Astrocyte (in vitro differentiated cells and primary cell): Measurements from ENCODE around the gene LASP1NB.

Source experiments
- DNase-seq: peaks from one replicate; pipeline ENCODE4 v3.0.0-alpha.2; 2010; ENCODE audit warnings: low read depth
- FAIRE-seq: peaks from 2 replicates; lab custom pipeline; 2011; peaks lifted over from hg19 to GRCh38; lab: Jason Lieb, UNC
- H2AFZ ChIP-seq: 2 replicates; pipeline ENCODE4 v1.6.0; 2012; ENCODE audit warnings: low read depth, low read length, inconsistent platforms
- H3K27ac ChIP-seq: 2 replicates; pipeline ENCODE4 v1.5.1; 2011; ENCODE audit warnings: low read depth, low read length, inconsistent platforms
- H3K27me3 ChIP-seq: 2 replicates; pipeline ENCODE4 v1.6.0; 2011; ENCODE audit warnings: low read length, inconsistent platforms; ENCODE audit not compliant: insufficient read depth
- H3K36me3 ChIP-seq: 2 replicates; pipeline ENCODE4 v1.5.1; 2011; ENCODE audit warnings: low read length, inconsistent platforms; ENCODE audit not compliant: insufficient read depth
- H3K4me1 ChIP-seq: 2 replicates; pipeline ENCODE4 v1.5.1; 2011; ENCODE audit warnings: low read length, inconsistent platforms; ENCODE audit not compliant: insufficient read depth
- H3K4me2 ChIP-seq: 2 replicates; pipeline ENCODE4 v1.6.0; 2012; ENCODE audit warnings: low read length, inconsistent platforms
- H3K4me3 ChIP-seq: 2 replicates; pipeline ENCODE4 v1.5.1; 2011; ENCODE audit warnings: low read depth, mild to moderate bottlenecking, low read length, inconsistent platforms; ENCODE audit not compliant: insufficient read depth
- H3K79me2 ChIP-seq: 2 replicates; pipeline ENCODE4 v1.6.0; 2012; ENCODE audit warnings: mild to moderate bottlenecking, low read length, inconsistent platforms; ENCODE audit not compliant: insufficient read depth
- H3K9ac ChIP-seq: 2 replicates; pipeline ENCODE4 v1.6.0; 2012; ENCODE audit warnings: mild to moderate bottlenecking, low read length, inconsistent platforms
- H3K9me3 ChIP-seq: 2 replicates; pipeline ENCODE4 v1.5.1; 2012; ENCODE audit warnings: low read depth, mild to moderate bottlenecking, low read length, inconsistent platforms; ENCODE audit not compliant: insufficient read depth
- H4K20me1 ChIP-seq: 2 replicates; pipeline ENCODE4 v1.6.0; 2012; ENCODE audit warnings: low read length, inconsistent platforms; ENCODE audit not compliant: insufficient read depth
- H3K27ac Mint-ChIP-seq: one replicate; pipeline ENCODE4 v1.8.0; 2021; ENCODE audit warnings: mild to moderate bottlenecking, mixed read lengths; ENCODE audit not compliant: unreplicated experiment
- H3K27me3 Mint-ChIP-seq: one replicate; pipeline ENCODE4 v1.8.0; 2021; ENCODE audit warnings: low read depth, mixed read lengths; ENCODE audit not compliant: unreplicated experiment
- H3K36me3 Mint-ChIP-seq: one replicate; pipeline ENCODE4 v1.8.0; 2021; ENCODE audit warnings: low read depth, mixed read lengths; ENCODE audit not compliant: unreplicated experiment
- H3K4me1 Mint-ChIP-seq: one replicate; pipeline ENCODE4 v1.8.0; 2021; ENCODE audit warnings: low read depth, mixed read lengths; ENCODE audit not compliant: unreplicated experiment
- H3K4me3 Mint-ChIP-seq: one replicate; pipeline ENCODE4 v1.8.0; 2021; ENCODE audit warnings: mild to moderate bottlenecking, moderate library complexity, mixed read lengths; ENCODE audit not compliant: unreplicated experiment
- H3K9me3 Mint-ChIP-seq: one replicate; pipeline ENCODE4 v1.8.0; 2021; ENCODE audit warnings: mild to moderate bottlenecking, mixed read lengths; ENCODE audit not compliant: unreplicated experiment
- CTCF ChIP-seq: IDR thresholded peaks from 2 replicates; pipeline ENCODE4 v1.5.1; 2011; ENCODE audit warnings: low read depth, mild to moderate bottlenecking, inconsistent platforms, low read length, moderate library complexity; ENCODE audit not compliant: insufficient read depth
- EZH2 ChIP-seq: IDR thresholded peaks from 2 replicates; pipeline ENCODE4 v1.6.1; 2012; ENCODE audit warnings: mild to moderate bottlenecking, low read length, inconsistent platforms; ENCODE audit not compliant: insufficient read depth

Gene LASP1NB

GRCh38 chr17:38898812-38899348, 26.5 kb upstream of the LASP1NB start:
- Mint-ChIP-seq H3K27me3 (no peaks in the 10 kb centered on the region), H3K4me1 (peaks cover 62% of the 10 kb centered on the region), H3K9me3 (no peaks in the 10 kb centered on the region), H3K36me3 (peaks cover 23% of the 10 kb centered on the region), H3K4me3 (no peak overlapping the region), H3K27ac (peak overlapping the region; percentile 81)
- Histone ChIP-seq H3K27me3 (no peaks in the 10 kb centered on the region), H4K20me1 (peaks cover 89% of the 10 kb centered on the region), H3K4me1 (peaks cover 47% of the 10 kb centered on the region), H3K4me3 (no peak overlapping the region), H3K4me2 (peak overlapping the region; percentile 21), H3K9ac (peak overlapping the region; percentile 12), H3K27ac (no peak overlapping the region), H3K79me2 (peaks cover 61% of the 10 kb centered on the region), H3K9me3 (no peaks in the 10 kb centered on the region), H2AFZ (no peak overlapping the region), H3K36me3 (peaks cover 29% of the 10 kb centered on the region)
- TF ChIP-seq CTCF (no peak), EZH2 (no peak)
- DNase-seq (no peak), FAIRE-seq (no peak)

- no peaks in the 10 kb centered on the region for H3K27me3 ChIP-seq
- no peak overlapping the region for H3K9ac ChIP-seq
- Mint-ChIP-seq H3K36me3 (peaks cover 20% of the 10 kb centered on the region), H3K9me3 (no peaks in the 10 kb centered on the region), H3K27me3 (no peaks in the 10 kb centered on the region), H3K27ac (peak overlapping the region; percentile 50), H3K4me3 (peak overlapping the region; percentile 17), H3K4me1 (peaks cover 59% of the 10 kb centered on the region)
- no peaks in the 10 kb centered on the region for H3K9me3 ChIP-seq
- H3K36me3 ChIP-seq: peaks cover 29% of the 10 kb centered on the region
- no peak for DNase-seq
- H3K4me3 ChIP-seq: no peak overlapping the region
- peaks cover 89% of the 10 kb centered on the region for H4K20me1 ChIP-seq
- H3K27ac ChIP-seq: no peak overlapping the region
- no peak for TF ChIP-seq CTCF
- no peak for TF ChIP-seq EZH2
- H3K79me2 ChIP-seq: peaks cover 60% of the 10 kb centered on the region
- FAIRE-seq: no peak
- H2AFZ ChIP-seq: no peak overlapping the region
- peaks cover 47% of the 10 kb centered on the region for H3K4me1 ChIP-seq
- no peak overlapping the region for H3K4me2 ChIP-seq
Observed at GRCh38 chr17:38899421-38899820, 26.0 kb upstream of the LASP1NB start.

- H3K9ac ChIP-seq: peak overlapping the region; percentile 26
- Mint-ChIP-seq H3K4me1 (peaks cover 55% of the 10 kb centered on the region), H3K4me3 (peak overlapping the region; percentile 37), H3K36me3 (peaks cover 24% of the 10 kb centered on the region), H3K27me3 (no peaks in the 10 kb centered on the region), H3K9me3 (no peaks in the 10 kb centered on the region), H3K27ac (peak overlapping the region; percentile 81)
- H2AFZ ChIP-seq: no peak overlapping the region
- H3K27ac ChIP-seq: peak overlapping the region; percentile 57
- H4K20me1 ChIP-seq: peaks cover 93% of the 10 kb centered on the region
- H3K4me3 ChIP-seq: no peak overlapping the region
- H3K79me2 ChIP-seq: peaks cover 68% of the 10 kb centered on the region
- peaks cover 47% of the 10 kb centered on the region for H3K4me1 ChIP-seq
- DNase-seq (peak; percentile 98), FAIRE-seq (peak; percentile 83)
- peak overlapping the region; percentile 63 for H3K4me2 ChIP-seq
- H3K27me3 ChIP-seq: no peaks in the 10 kb centered on the region
- no peaks in the 10 kb centered on the region for H3K9me3 ChIP-seq
- H3K36me3 ChIP-seq: peaks cover 32% of the 10 kb centered on the region
- TF ChIP-seq EZH2 (no peak), CTCF (no peak)
Observed at GRCh38 chr17:38900978-38901656, 24.3 kb upstream of the LASP1NB start.
